HL-60 (cell line): ENCODE results near the gene SLC22A17.

Source experiments
- CTCF ChIP-seq: IDR thresholded peaks from one replicate; pipeline ENCODE4 v1.5.1; 2011; ENCODE audit warnings: low read length, control low read depth, inconsistent platforms; ENCODE audit not compliant: insufficient read depth
- REST ChIP-seq: IDR thresholded peaks from 2 replicates; pipeline ENCODE4 v1.6.1; 2012; ENCODE audit warnings: low read depth; ENCODE audit not compliant: insufficient replicate concordance

- TF ChIP-seq CTCF: no peak
- no peak for TF ChIP-seq REST
These were observed 9.5 kb upstream of the SLC22A17 start for GRCh38 chr14:23362200-23362599.
